DND-41 (cell line): Measurements from ENCODE around the gene IL21R.
A peak's percentile ranks its signal among the peaks of the same experiment; 100 is the strongest.

Experiments
- ATAC-seq: fragments of 200-7000 bp; cut with Tn5 transposase; 3 replicates; pipeline ENCODE4 v1.9.1; 2021; ENCODE audit warnings: low read depth; ENCODE audit not compliant: insufficient read depth
- DNase-seq: peaks from one replicate; pipeline ENCODE4 v3.0.0-alpha.2; 2020
- H2AFZ ChIP-seq: 2 replicates; pipeline ENCODE4 v1.6.0; 2012; ENCODE audit warnings: low read depth, low read length
- H3K27ac ChIP-seq: 2 replicates; pipeline ENCODE4 v1.5.1; 2012; ENCODE audit warnings: low read length, inconsistent platforms
- H3K27me3 ChIP-seq: fragments of 200-600 bp; sonication (generic); 2 replicates; pipeline ENCODE4 v1.6.0; 2012; ENCODE audit warnings: low read length, mild to moderate bottlenecking, inconsistent platforms; ENCODE audit not compliant: insufficient read depth, poor library complexity
- H3K36me3 ChIP-seq: 2 replicates; pipeline ENCODE4 v1.5.1; 2012; ENCODE audit warnings: low read length, inconsistent platforms; ENCODE audit not compliant: insufficient read depth
- H3K4me1 ChIP-seq: 2 replicates; pipeline ENCODE4 v1.5.1; 2012; ENCODE audit warnings: mild to moderate bottlenecking, low read length; ENCODE audit not compliant: insufficient read depth
- H3K4me2 ChIP-seq: 2 replicates; pipeline ENCODE4 v1.6.0; 2012; ENCODE audit warnings: mild to moderate bottlenecking, moderate library complexity, low read length, inconsistent platforms; ENCODE audit not compliant: insufficient read depth
- H3K4me3 ChIP-seq, 2 experiments: fragments of 200-600 bp in 1 of 2; shearing (Covaris generic) in 1 of 2; 2 replicates each; pipeline ENCODE4 v1.5.1; 2012 to 2016; ENCODE audit warnings: inconsistent platforms in 2 of 2, low read length in 2 of 2, mild to moderate bottlenecking in 2 of 2, low read depth in 1 of 2, moderate library complexity in 1 of 2
- H3K79me2 ChIP-seq: 2 replicates; pipeline ENCODE4 v1.6.0; 2012; ENCODE audit warnings: low read length, inconsistent platforms; ENCODE audit not compliant: insufficient read depth
- H3K9ac ChIP-seq: 2 replicates; pipeline ENCODE4 v1.6.0; 2012; ENCODE audit warnings: low read depth, mild to moderate bottlenecking, inconsistent platforms, low read length, moderate library complexity
- H3K9me3 ChIP-seq: 2 replicates; pipeline ENCODE4 v1.5.1; 2012; ENCODE audit warnings: low read length, moderate library complexity, mild to moderate bottlenecking, inconsistent platforms; ENCODE audit not compliant: insufficient read depth, severe bottlenecking
- H4K20me1 ChIP-seq: 2 replicates; pipeline ENCODE4 v1.6.0; 2012; ENCODE audit warnings: low read length; ENCODE audit not compliant: insufficient read depth
- EZH2 ChIP-seq: IDR thresholded peaks from 3 replicates; pipeline ENCODE4 v1.6.1; 2012; ENCODE audit warnings: borderline replicate concordance, low read depth, mild to moderate bottlenecking, moderate library complexity, low read length, inconsistent platforms; ENCODE audit not compliant: severe bottlenecking
- TF ChIP-seq, protein P1 (sequence below): IDR thresholded peaks from 2 replicates; pipeline ENCODE4 v1.5.1; 2012; ENCODE audit warnings: borderline replicate concordance, low read length, moderate library complexity, mild to moderate bottlenecking; ENCODE audit not compliant: poor library complexity, severe bottlenecking; ENCODE audit errors: extremely low read depth

IL21R gene

DNA sequence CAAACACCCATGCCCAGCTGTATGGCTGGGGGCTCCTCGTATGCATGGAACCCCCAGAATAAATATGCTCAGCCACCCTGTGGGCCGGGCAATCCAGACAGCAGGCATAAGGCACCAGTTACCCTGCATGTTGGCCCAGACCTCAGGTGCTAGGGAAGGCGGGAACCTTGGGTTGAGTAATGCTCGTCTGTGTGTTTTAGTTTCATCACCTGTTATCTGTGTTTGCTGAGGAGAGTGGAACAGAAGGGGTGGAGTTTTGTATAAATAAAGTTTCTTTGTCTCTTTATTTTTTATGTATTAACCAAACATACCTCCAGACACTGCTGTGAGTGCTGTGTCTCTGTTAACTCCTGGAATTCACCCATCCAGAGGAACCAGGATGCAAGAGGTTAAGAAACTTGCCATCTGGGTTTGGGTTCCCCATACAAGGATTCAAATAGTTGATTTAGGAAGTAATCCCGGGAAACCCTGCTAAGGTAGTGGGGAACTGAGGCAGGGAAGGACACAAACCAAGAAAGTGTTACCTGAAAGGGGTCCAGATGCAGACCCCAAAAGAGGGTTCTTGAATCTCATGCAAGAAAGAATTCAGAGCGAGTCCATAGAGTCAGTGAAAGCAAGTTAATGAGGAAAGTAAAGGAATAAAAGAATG is 37.4 kb upstream of the IL21R start:
- Histone ChIP-seq H3K27me3 (no peaks in the 10 kb centered on the region), H3K9ac (no peak overlapping the region), H3K79me2 (no peaks in the 10 kb centered on the region), H3K4me1 (peaks cover 38% of the 10 kb centered on the region), H3K4me3 (no peak overlapping the region), H3K9me3 (no peaks in the 10 kb centered on the region), H2AFZ (no peak overlapping the region), H4K20me1 (no peaks in the 10 kb centered on the region), H3K36me3 (peaks cover 41% of the 10 kb centered on the region), H3K4me2 (no peak overlapping the region), H3K27ac (peak overlapping the region; percentile 40)
- ATAC-seq (no peak), DNase-seq (no peak)
- TF ChIP-seq EZH2 = no peak
- TF ChIP-seq, protein P1, sequence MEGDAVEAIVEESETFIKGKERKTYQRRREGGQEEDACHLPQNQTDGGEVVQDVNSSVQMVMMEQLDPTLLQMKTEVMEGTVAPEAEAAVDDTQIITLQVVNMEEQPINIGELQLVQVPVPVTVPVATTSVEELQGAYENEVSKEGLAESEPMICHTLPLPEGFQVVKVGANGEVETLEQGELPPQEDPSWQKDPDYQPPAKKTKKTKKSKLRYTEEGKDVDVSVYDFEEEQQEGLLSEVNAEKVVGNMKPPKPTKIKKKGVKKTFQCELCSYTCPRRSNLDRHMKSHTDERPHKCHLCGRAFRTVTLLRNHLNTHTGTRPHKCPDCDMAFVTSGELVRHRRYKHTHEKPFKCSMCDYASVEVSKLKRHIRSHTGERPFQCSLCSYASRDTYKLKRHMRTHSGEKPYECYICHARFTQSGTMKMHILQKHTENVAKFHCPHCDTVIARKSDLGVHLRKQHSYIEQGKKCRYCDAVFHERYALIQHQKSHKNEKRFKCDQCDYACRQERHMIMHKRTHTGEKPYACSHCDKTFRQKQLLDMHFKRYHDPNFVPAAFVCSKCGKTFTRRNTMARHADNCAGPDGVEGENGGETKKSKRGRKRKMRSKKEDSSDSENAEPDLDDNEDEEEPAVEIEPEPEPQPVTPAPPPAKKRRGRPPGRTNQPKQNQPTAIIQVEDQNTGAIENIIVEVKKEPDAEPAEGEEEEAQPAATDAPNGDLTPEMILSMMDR = no peak

DNA sequence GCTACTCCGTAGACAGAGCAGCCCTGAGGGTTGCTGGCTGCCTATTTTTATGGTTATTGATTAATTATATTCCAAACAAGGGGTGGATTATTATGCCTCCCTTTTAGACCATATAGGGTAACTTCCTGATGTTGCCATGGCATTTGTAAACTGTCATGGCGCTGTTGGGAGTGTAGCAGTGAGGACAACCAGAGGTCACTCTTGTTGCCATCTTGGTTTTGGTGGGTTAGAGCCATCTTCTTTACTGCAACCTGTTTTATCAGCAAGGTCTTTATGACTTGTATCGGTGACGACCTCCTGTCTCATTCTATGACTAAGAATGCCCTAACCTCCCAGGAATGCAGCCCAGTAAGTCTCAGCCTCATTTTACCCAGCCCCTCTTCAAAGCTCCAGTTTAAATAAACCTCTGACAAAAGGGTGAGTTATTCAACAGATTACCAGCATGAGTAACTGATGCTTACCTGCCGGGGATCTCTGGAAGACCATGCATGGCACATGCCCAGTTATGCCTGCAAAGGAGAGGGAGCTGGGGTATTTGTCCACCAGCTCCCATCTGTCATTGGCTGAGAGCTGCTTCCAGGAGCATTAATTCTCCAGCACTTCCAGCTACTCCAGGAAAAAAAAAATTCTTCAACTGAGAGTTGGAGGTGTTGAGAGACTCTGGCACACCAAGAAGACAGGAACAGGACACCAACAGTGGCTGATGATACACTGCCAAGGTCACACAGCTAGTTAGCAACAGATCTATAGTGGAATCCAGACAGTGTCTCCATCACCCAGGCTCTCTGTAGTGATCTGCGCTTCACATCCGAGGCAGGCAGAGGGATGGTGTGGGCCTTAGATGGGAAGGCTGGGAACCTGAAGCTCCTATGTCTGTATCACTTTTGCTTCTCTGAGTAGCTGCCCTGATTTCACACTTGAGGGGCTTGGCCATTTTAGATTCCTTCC is 36.6 kb upstream of the IL21R start:
- Histone ChIP-seq H3K36me3 (peaks cover 37% of the 10 kb centered on the region), H3K4me1 (peaks cover 38% of the 10 kb centered on the region), H4K20me1 (no peaks in the 10 kb centered on the region), H3K9ac (no peak overlapping the region), H3K27me3 (no peaks in the 10 kb centered on the region), H3K79me2 (no peaks in the 10 kb centered on the region), H3K4me2 (no peak overlapping the region), H2AFZ (no peak overlapping the region), H3K4me3 (no peak overlapping the region), H3K9me3 (no peaks in the 10 kb centered on the region), H3K27ac (peak overlapping the region; percentile 95)
- ATAC-seq (no peak), DNase-seq (no peak)
- TF ChIP-seq EZH2 = no peak
- TF ChIP-seq, protein P1 = no peak

DNA sequence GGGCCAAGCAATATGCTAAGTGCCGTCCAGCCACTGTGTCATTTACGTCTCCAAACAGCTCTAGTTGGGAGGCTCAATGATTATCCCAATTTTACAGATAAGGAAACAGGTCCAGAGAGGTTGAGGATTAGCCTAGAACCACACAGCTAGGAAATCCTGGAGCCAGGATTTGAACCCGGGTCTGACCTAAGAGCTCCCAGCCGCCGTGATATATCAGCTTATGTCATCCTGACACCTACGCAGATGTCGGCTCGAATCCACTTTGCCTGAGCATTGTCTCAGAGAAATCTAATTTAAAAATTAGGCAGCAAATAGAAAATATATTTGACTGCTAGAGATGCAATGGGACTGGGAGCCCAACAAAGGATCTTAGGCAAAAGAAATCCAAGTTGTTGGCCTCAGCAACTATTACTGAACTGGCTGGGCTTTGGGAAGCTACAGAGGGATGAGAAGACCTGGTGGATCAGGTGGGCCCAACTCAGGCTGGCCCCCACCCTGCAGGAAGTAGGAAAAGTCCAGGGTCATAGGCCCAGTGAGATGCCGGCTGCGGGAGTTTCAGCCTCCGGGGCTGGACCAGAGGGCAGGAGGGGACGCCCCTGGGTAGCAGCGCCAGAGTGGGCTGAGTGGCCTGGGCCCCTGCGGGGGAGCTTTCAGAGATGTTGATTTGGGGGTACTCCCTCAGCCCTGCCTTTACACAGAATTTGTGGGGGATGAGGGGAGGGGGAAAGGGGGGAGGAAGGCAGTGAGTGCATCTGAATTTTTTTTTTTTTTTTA is 35.1 kb upstream of the IL21R start:
- Histone ChIP-seq H4K20me1 (no peaks in the 10 kb centered on the region), H3K79me2 (no peaks in the 10 kb centered on the region), H3K27ac (peak overlapping the region; percentile 95), H3K9me3 (no peaks in the 10 kb centered on the region), H3K4me2 (peak overlapping the region; percentile 60), H3K9ac (peak overlapping the region; percentile 64), H3K36me3 (peaks cover 23% of the 10 kb centered on the region), H3K27me3 (no peaks in the 10 kb centered on the region), H3K4me1 (peaks cover 41% of the 10 kb centered on the region), H2AFZ (peak overlapping the region; percentile 41; the same call in 1 of the 2 replicates), H3K4me3 (peak overlapping the region in 1 of 2 experiments; percentile 39; a peak in 1 of 4 replicates)
- TF ChIP-seq, protein P1 = no peak
- no peak for TF ChIP-seq EZH2
- ATAC-seq = peak; percentile 30
- peak; percentile 25 for DNase-seq
